Transverse colon (tissue), 4 donors: ENCODE measurements around the gene HS3ST5. TPM values are rescaled to one million over a fixed set of nuclear protein-coding genes. Genes with fewer than 3 reads are reported as not detected.
"Not testable (repeated sequence)": the region's sequence is repeated elsewhere in the genome, so short reads cannot be mapped to it uniquely, and the experiment has no call there.

Experiments used
- DNase-seq: peaks from one replicate; pipeline ENCODE4 v3.0.0-alpha.2; 2019
- H3K27ac ChIP-seq, 4 donors: fragments of 200-600 bp; sonication (generic); 2 replicates each; pipeline ENCODE4 v1.5.1; 2016 to 2018; ENCODE audit warnings: inconsistent platforms in 4 of 4
- H3K27me3 ChIP-seq: fragments of 200-600 bp; sonication (generic); 2 replicates; pipeline ENCODE4 v1.5.1; 2017; ENCODE audit warnings: inconsistent platforms
- H3K36me3 ChIP-seq, 4 donors: fragments of 200-600 bp; sonication (generic); 2 replicates each; pipeline ENCODE4 v1.5.1; 2017 to 2019; ENCODE audit warnings: inconsistent platforms in 4 of 4
- H3K4me1 ChIP-seq, 4 donors: fragments of 200-600 bp; sonication (generic); 2 replicates each; pipeline ENCODE4 v1.5.1; 2017 to 2020; ENCODE audit warnings: inconsistent platforms in 4 of 4
- H3K4me3 ChIP-seq, 4 donors: fragments of 200-600 bp; sonication (generic); 1 replicate in 1 of 4; 2 replicates in 3 of 4; pipeline versions ENCODE4 v1.5.1 to v1.6.1; 2017 to 2019; ENCODE audit warnings: inconsistent platforms in 4 of 4
- H3K9me3 ChIP-seq, 2 donors: fragments of 200-600 bp; sonication (generic); 2 replicates each; pipeline ENCODE4 v1.5.1; 2017 to 2019; ENCODE audit warnings: inconsistent platforms in 2 of 2
- CTCF ChIP-seq, 5 experiments: fragments of 200-600 bp in 3 of 5; fragments of 450-650 bp in 2 of 5; sonication (generic) in 3 of 5; IDR thresholded peaks; 1 replicate in 2 of 5; 2 replicates in 3 of 5; pipeline ENCODE4 v1.5.1; 2016 to 2017; ENCODE audit warnings: antibody characterized with exemption in 5 of 5, inconsistent platforms in 3 of 5, mild to moderate bottlenecking in 2 of 5, moderate library complexity in 1 of 5
- EP300 ChIP-seq: sonication (generic); formaldehyde crosslinking; IDR thresholded peaks from one replicate; pipeline ENCODE4 v1.6.1; 2017; ENCODE audit warnings: antibody characterized with exemption, low read depth
- POLR2A ChIP-seq: fragments of 450-650 bp; IDR thresholded peaks from one replicate; pipeline ENCODE4 v1.6.1; 2016; ENCODE audit warnings: antibody characterized with exemption, mild to moderate bottlenecking, moderate library complexity
- POLR2AphosphoS5 ChIP-seq, 3 donors: sonication (generic); formaldehyde crosslinking; IDR thresholded peaks; one replicate each; pipeline ENCODE4 v1.6.1; 2016; ENCODE audit warnings: antibody characterized with exemption in 3 of 3
- WGBS, 2 donors: methylation state at CpG; one replicate each; pipeline ENCODE4 v1.1.5; 2018; ENCODE audit warnings: low coverage in 1 of 2; 5-methylcytosine and 5-hydroxymethylcytosine counted together
- in situ Hi-C, 4 donors: fragments of 200-750 bp; cut with MboI; loops; one replicate each; pipeline versions ENCODE4 v1.15.0 to v1.15.1; 2017; ENCODE audit warnings: low sequenced_read_pairs in 3 of 4, low pct_ligation_motif_present in 1 of 4, low pct_unique_long_range_greater_than_20kb in 1 of 4
- intact Hi-C: fragments of 100-400 bp; cut with DNase I; formaldehyde crosslinking; loops from one replicate; pipeline ENCODE4 v1.15.1; 2023; ENCODE audit warnings: low total_unique reads
- total RNA-seq, 4 donors: library from RNA; depleted of rRNA; stranded (reverse); fragments of >200 nt; gene quantifications; one replicate each; pipeline ENCODE4 v1.1.0, GENCODE V29; 2016

Gene HS3ST5
- total RNA-seq, 4 donors from 2014 or later = 0.27 to 0.32 TPM; not detected in 2

GRCh38 chr6:114153448-114153847 is 189.4 kb downstream of the HS3ST5 start:
- TF ChIP-seq CTCF (IDR thresholded peaks at IDR 0.05) (no peak), POLR2A (no peak), EP300 (no peak), POLR2AphosphoS5 (IDR thresholded peaks at IDR 0.05) (no peak)
- no peaks in the 10 kb centered on the region for H3K4me1 ChIP-seq
- no peaks in the 10 kb centered on the region for H3K36me3 ChIP-seq
- no peaks in the 10 kb centered on the region for H3K9me3 ChIP-seq
- in situ Hi-C loops = no loop called here
- intact Hi-C loops = no loop called here
- no peak overlapping the region for H3K27ac ChIP-seq
- DNase-seq = no peak
- H3K4me3 ChIP-seq = no peak overlapping the region
- WGBS, 2 donors = 81 to 84% methylated on average over 3 of the region's 3 CpGs
- H3K27me3 ChIP-seq = no peaks in the 10 kb centered on the region

- H3K4me1 ChIP-seq = no peaks in the 10 kb centered on the region
- intact Hi-C loops = no loop called here
- 71 to 94% methylated on average over 2 to 3 of the region's 3 CpGs for WGBS, 2 donors
- in situ Hi-C loops = no loop called here
- no peaks in the 10 kb centered on the region for H3K9me3 ChIP-seq
- no peak overlapping the region for H3K27ac ChIP-seq
- H3K27me3 ChIP-seq = no peaks in the 10 kb centered on the region
- TF ChIP-seq POLR2A = no peak
- no peak for TF ChIP-seq POLR2AphosphoS5 (IDR thresholded peaks at IDR 0.05)
- TF ChIP-seq CTCF (IDR thresholded peaks at IDR 0.05) = no peak
- TF ChIP-seq EP300 = no peak
- no peaks in the 10 kb centered on the region for H3K36me3 ChIP-seq
- no peak for DNase-seq
- no peak overlapping the region for H3K4me3 ChIP-seq
Measured at GRCh38 chr6:114151064-114151690, 191.6 kb downstream of the HS3ST5 start.

- H3K4me1 ChIP-seq, intact Hi-C loops, H3K27ac ChIP-seq, in situ Hi-C loops, DNase-seq, H3K4me3 ChIP-seq, H3K36me3 ChIP-seq, H3K27me3 ChIP-seq, H3K9me3 ChIP-seq: not testable (repeated sequence)
Measured at GRCh38 chr6:114149182-114149581, 193.6 kb downstream of the HS3ST5 start.

GRCh38 chr6:114144887-114145851 is 197.7 kb downstream of the HS3ST5 start:
- TF ChIP-seq POLR2A = no peak
- TF ChIP-seq CTCF (IDR thresholded peaks at IDR 0.05) = no peak
- no peak for TF ChIP-seq POLR2AphosphoS5 (IDR thresholded peaks at IDR 0.05)
- TF ChIP-seq EP300 = no peak
- Histone ChIP-seq H3K4me3 (no peak overlapping the region), H3K9me3 (no peaks in the 10 kb centered on the region), H3K27ac (no peak overlapping the region), H3K27me3 (no peaks in the 10 kb centered on the region), H3K36me3 (no peaks in the 10 kb centered on the region), H3K4me1 (no peaks in the 10 kb centered on the region)
- intact Hi-C loops (no loop called here), in situ Hi-C loops (no loop called here)
- DNase-seq = no peak
- WGBS, 2 donors = 35 to 36% methylated on average over 4 to 9 of the region's 9 CpGs
